WI38 (cell line): Measurements from ENCODE around the gene ACO2.

Experiments used
- H3K4me3 ChIP-seq: 2 replicates; pipeline ENCODE4 v1.5.1; 2011; ENCODE audit warnings: low read depth, mild to moderate bottlenecking, control low read depth, low read length
- CTCF ChIP-seq: IDR thresholded peaks from 2 replicates; pipeline ENCODE4 v1.5.1; 2012; ENCODE audit warnings: low read depth, mild to moderate bottlenecking, control low read depth, low read length

Gene ACO2

GRCh38 chr22:41578114-41578513 lies 109.2 kb downstream of the ACO2 start:
- no peak overlapping the region for H3K4me3 ChIP-seq
- TF ChIP-seq CTCF = no peak
